DOHH2 (cell line): ENCODE data around the gene CASKIN1.

Experiments
- EZH2phosphoT487 ChIP-seq: fragments of 200-600 bp; sonication (generic); IDR thresholded peaks from 2 replicates; pipeline ENCODE4 v1.6.1; 2017; ENCODE audit warnings: borderline replicate concordance, mild to moderate bottlenecking, antibody characterized with exemption, low read length, moderate library complexity, mixed read lengths
- TF ChIP-seq, protein P1 (sequence below): fragments of 200-600 bp; sonication (generic); IDR thresholded peaks from one replicate; pipeline ENCODE4 v1.5.1; 2014; ENCODE audit warnings: antibody characterized with exemption, mild to moderate bottlenecking, low read depth, low read length; ENCODE audit not compliant: poor library complexity, severe bottlenecking

DNA sequence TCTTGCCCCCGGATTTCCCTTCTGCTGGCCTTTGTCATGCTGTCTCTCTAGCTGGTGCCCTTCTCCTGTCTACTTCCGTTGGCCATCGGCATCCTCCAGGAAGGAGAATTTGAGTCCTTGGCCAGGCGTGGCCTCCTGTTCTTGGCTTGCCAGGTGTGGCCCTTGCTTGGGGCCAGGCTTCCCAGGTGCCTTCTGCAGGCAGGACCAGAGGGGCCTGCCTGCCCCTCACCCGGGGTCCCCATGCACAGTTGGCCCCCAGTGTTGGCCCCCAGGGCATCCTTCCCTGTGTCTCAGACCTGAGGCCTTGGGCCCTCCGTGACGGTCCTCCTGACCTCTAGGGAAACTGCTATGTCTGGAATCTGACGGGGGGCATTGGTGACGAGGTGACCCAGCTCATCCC, 11.5 kb upstream of the CASKIN1 start:
- TF ChIP-seq, protein P1, sequence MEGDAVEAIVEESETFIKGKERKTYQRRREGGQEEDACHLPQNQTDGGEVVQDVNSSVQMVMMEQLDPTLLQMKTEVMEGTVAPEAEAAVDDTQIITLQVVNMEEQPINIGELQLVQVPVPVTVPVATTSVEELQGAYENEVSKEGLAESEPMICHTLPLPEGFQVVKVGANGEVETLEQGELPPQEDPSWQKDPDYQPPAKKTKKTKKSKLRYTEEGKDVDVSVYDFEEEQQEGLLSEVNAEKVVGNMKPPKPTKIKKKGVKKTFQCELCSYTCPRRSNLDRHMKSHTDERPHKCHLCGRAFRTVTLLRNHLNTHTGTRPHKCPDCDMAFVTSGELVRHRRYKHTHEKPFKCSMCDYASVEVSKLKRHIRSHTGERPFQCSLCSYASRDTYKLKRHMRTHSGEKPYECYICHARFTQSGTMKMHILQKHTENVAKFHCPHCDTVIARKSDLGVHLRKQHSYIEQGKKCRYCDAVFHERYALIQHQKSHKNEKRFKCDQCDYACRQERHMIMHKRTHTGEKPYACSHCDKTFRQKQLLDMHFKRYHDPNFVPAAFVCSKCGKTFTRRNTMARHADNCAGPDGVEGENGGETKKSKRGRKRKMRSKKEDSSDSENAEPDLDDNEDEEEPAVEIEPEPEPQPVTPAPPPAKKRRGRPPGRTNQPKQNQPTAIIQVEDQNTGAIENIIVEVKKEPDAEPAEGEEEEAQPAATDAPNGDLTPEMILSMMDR: no peak
- no peak for TF ChIP-seq EZH2phosphoT487
